GM19240 (cell line): Measurements from ENCODE around the gene SNX25.
A peak's percentile ranks its signal among the peaks of the same experiment; 100 is the strongest.
"Not testable (repeated sequence)": the region's sequence is repeated elsewhere in the genome, so short reads cannot be mapped to it uniquely, and the experiment has no call there.

ENCODE experiments used
- DNase-seq: peaks from one replicate; pipeline ENCODE4 v3.0.0; 2011; ENCODE audit warnings: low spot score; ENCODE audit not compliant: insufficient read length

Gene SNX25

DNA sequence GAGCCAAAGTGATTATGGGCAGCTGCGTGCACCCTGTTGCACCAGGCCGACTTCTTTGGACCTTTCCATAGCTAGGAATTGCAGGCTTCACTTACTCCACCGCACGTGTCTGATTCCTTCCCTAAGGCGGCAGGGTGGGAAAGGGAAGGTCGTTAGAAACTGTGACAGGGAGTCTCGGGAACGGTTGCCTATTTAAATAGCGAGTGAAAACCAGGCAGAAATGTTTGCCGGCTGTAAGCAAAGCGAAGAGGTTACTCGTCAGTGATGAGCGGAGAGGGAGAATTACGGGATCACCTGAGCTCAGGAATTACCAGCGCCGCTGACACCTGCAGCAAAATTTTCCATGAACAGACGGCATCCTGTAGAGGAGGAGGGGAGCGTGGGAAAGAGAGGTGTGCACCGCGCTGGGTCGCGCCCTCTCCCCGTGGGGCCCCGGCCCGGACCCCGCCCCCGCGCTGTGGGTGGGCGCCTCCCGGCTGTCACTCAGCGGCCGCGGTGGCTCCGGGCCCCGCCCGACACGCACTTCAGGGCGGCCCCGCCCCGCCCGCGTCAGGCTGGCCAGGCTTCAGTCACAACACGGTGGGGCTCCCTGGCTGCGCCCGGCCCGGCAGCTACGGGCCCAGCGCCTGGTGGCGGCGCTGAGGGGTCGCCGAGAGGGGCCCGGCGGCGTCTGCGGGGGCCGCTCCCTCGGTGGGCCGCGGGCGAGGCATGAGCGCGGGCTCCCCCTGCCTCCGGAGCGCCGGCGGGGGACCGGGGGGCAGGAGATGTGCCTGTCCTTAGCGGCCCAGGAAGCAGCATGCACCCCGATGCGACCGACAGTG lies at the start of gene SNX25:
SNX25 (plus strand) TSS at position 568 of the 821 bp plus-strand sequence; CDS start at position 797, 229 bp downstream.
- no peak for DNase-seq

DNA sequence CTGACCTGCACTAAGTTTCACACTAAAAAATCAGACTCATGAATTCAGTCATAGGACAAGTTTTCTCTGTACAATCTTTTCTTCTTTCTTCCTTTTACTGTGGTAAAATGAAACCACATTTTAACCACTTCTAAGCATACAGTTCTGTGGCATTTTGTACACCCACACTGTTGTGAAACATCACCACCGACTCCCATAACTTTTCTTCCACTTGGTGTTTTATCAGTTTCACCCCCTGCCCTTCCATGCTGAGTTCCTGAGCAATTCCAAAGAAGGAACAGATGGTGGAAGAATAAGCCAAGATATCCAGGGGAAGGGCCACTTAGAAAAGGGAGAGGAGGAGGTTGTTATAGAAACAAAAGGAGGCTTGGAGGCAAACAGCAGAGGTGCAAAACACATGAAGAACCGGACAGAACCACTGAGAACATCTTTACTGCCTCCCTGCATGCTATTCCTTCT lies 43.8 kb upstream of the SNX25 start:
- DNase-seq: peak; percentile 3

DNA sequence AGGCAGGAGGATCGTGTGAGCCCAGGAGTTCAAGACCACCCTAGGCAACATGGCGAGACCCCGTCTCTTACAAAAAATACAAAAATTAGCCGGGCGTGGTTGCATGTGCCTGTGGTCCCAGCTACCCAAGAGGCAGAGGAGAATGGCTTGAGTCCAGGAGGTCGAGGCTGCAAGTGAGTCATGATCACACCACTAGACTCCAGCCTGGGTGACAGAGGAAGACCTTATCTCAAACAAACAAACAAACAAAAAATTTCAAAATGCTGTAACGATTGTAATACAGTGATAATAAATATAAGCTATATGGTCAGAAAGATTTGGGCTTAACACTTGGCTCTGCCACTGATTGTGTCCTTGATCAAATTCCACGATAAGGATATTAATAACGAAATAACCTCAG lies 42.2 kb upstream of the SNX25 start:
- DNase-seq: no peak

DNA sequence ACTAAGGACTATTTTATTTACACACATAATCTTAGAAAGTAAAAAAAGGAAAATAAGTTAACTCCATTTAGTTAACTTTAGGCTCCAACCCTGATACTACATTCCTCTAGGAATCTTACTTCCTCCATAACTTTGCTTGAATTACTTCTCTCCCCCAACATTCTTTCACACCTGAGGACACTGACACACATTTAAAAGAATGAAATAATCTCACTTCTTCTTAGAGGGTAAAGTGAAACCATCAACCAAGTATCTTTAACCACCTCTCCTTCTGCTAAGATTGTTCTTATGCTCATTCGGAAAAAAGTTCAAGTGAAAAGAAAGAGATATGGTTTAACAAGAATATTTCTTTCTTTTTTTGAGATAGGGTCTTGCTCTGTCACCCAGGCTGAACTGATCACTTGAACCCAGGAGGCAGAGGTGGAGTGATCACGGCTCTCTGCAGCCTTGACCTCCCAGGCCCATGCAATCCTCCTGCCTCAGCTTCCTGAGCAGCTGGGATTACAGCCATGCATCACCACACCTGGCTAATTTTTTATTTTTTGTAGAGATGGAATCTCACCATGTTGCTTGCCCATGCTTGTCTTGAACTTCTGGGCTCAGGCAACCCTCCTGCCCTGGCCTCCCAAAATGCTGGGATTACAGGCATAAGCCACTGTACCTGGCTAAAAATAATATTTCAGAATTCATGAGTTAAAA lies 37.9 kb upstream of the SNX25 start:
- DNase-seq: no peak

DNA sequence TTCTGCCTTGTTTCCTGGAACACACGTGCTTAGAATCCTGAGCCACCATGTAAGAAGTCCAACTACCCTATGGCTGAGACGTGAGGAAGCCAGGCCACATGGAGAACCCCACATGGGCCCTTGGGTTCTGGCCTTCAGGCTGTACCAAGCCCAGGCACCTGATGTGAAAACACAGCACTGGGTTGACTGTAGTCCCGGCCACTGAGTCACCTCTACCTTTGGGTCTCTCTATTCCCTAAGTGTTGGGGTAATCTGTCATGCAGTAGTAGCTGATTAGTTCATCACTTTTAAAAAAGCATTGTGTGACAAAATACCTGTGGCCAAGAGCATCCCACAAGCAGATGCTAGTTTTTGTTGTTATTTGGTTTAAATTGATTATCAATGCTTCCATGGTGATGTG lies 29.9 kb upstream of the SNX25 start:
- DNase-seq: no peak

DNA sequence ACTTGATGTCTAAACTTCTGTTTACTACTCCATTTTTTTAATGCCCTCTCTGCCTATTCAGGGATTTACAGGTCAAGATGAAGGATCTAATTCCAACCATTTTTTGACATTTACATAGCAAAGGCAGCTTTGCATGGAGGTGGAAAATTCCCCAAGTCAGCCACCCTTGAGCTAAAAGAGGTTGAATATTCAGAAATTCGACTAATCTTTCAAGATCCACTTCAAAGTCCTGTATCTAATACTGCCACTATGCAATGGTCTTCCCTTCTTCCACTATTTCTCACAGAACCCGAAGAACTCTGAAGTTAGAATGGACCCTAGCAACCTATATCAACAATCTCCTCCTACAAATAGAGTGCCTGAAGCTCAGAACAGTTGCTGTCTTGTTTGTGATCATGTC lies 27.2 kb upstream of the SNX25 start:
- no peak for DNase-seq

DNA sequence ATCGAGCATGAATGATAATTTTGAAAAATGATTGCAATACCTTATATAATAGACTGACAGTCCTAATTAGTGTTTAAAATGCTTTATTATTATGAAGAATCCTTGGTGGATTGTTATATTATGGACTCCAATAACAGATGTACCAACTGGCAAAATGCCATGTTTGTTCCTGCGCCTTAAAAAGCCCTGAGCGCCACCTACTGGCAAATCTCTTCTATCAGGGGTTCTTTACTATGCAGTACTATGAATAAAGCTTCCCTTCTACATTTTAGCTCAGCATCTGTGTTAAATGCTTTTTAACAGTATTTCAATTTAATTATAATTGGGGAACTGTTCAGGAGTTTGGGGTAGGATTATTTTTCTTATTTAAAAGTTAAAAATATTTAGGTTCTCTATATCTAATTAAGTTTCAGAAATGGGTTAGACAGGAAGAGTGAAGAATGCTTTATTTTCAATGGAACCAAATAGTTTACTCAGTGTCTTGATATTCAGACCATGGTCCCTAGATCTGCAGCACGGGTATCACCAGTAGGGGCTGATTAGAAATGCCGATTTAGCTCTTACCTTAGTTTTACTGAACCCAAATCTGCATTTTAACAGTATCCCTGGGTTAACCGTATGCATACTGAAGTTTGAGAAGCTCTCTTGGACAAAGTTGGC lies 25.6 kb upstream of the SNX25 start:
- DNase-seq: no peak

DNA sequence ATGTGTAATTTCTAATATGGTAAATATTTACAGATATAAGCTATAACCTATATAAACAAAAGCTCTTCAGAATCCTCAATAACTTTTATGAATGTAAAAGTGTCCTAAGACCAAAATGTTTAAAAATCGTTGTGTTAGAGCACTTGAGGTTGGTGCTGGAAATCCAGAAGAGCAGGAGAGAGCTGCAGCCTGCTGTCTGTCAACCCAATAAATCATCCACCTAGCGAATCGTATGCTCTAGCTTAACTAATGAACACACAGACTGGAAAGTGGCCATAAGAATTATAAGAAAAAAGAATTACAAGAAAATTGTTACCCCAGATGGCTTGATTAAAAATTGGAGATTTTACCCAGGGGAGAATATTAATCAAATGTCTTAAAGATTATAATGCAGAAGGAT lies 22.6 kb upstream of the SNX25 start:
- DNase-seq: no peak

DNA sequence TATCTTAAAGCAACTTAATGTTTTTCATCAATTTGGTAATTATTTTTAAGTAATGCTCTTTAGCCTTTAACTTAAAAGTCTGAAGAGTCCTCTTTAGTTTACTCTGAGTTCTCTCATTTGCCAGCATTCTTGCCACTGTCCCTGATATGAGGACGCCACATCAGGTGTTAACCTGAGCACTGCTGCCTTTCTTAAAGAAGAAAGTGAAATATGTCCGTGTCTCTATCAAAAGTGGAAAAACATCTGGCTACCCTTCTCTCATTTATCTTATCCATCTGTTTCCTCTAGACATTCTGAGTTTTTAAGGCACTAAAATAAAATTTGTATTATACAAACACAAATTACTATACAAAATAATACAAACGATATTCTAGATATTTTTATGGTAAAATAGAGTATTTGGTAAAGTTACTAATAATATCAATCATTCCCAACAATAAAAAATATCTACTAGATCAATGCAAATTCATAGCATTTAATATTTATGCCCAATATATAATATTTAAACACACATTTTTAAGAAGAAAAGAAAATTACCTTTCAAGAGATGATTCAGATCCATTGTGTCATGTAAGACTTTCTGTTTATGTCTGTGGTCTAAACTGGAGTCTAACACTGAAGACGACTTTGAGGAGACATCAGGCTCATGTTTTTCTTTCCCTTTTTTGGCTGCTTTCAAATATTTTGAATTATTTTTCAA lies 19.6 kb upstream of the SNX25 start:
- DNase-seq: no peak

DNA sequence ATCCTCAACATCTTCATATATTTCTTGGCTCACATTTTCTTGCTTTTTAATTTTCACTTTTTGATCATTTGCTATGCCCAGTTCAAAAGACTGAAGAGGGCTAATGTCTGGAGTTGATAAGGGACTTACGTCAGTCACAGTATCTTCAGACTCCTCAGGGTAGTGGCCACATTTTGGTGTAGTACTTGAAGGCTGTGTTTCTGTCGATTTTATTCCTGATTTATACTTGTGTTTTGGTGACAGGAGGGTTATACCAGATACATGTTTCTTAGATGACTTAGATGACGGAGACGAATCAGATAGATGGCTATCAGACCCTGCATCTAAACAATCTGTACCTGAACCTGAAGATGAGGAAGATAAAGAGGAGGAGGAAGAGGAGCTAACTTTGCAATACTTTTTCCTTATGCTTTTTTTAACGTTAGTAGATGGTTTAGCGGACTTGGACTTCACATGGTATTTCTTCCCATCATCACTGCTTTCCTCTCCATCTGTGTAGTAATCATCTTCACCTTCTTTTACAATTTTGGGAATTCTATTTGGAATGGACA lies 19.0 kb upstream of the SNX25 start:
- no peak for DNase-seq

DNA sequence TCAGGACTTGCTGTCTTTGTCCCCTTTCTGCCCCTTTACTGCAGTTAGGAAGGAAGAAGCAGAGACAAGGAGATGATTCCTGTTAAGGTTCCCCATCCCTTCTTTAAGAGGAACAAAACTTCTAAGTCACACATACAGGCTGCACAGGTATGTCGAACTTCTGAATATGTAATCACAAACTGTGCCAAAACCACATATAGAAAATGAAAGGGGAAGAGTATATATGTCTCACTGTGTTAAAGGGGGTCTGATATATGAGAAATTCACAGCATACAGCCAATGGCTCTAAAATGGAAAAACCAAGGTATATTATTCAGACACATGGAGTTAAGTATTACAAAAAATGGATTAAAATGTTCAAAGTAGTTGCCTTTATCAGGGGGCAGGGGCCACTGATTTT lies 17.3 kb upstream of the SNX25 start:
- no peak for DNase-seq

DNA sequence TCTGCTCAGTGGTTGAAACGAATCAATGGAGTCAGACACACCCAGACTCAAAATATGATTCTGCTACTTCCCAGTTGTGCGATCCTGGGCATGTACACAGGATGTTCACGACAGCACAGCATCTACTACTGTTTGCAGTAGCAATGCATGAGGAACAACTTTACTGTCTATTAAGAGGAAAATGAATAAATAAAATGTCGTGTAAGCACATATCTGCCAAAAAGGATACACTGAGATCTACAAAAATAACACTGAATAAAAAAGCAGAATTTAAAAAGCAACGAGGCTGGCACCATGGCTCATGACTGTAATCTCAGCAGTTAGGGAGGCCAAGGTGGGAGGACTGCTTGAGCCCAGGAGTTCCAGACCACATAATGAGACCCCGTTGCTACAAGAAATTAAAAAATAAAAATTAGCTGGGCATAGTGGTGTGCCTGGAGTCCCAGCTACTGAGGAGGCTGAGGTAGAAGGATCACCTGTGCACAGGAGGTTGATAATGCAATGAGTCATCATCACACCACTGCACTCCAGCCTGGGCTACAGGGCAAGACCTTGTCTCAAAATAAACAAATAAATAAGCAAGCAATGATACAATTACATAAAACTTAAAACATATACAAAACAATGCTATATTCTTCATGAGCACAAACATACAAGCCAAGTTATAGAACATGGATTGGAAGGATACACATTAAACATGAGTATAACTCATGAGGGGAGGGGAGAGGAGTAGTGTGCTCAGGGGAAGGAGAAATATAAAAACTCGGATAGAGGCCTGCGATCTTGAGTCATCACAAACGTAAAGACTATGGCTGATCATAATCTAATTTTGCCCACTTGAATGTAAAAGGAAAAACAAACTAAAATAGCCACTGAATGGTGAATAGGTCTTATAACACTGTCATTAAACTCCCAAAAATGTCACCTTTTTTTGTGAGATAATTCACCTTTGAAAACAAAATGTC lies 14.2 kb upstream of the SNX25 start:
- no peak for DNase-seq

DNA sequence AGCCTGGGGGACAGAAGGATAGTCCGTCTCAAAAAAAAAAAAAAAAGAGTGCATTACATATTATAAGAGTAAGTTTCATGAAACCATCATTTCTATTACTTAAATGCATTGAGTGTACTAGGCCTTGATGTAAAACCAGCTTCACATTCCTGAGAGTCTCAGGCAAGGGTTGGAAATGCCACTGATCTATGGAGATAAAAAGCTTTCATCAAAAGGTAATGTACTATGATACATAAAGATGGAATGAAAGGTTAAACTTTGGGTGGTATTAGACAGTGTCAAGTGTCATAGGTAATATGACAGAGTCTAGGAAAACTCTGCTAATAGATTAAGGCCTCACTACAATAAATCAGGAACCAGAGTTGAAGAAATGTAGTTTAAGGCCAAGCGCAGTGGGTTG lies 13.0 kb upstream of the SNX25 start:
- no peak for DNase-seq

DNA sequence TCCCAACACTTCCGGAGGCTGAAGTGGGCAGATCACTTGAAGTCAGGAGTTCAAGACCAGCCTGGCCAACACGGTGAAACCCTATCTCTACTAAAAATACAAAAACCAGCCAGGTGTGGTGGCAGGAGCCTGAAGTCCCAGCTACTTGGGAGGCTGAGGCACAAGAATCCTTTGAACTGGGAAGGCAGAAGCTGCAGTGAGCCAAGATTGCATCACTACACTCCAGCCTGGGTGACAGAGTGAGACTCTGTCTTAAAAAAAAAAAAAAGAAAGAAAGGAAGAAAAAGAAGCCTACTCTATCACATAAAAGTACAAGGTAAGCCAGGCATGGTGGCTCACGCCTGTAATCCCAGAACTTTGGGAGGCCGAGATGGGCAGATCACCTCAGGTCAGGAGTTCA lies 11.2 kb upstream of the SNX25 start:
- not testable (repeated sequence) for DNase-seq

DNA sequence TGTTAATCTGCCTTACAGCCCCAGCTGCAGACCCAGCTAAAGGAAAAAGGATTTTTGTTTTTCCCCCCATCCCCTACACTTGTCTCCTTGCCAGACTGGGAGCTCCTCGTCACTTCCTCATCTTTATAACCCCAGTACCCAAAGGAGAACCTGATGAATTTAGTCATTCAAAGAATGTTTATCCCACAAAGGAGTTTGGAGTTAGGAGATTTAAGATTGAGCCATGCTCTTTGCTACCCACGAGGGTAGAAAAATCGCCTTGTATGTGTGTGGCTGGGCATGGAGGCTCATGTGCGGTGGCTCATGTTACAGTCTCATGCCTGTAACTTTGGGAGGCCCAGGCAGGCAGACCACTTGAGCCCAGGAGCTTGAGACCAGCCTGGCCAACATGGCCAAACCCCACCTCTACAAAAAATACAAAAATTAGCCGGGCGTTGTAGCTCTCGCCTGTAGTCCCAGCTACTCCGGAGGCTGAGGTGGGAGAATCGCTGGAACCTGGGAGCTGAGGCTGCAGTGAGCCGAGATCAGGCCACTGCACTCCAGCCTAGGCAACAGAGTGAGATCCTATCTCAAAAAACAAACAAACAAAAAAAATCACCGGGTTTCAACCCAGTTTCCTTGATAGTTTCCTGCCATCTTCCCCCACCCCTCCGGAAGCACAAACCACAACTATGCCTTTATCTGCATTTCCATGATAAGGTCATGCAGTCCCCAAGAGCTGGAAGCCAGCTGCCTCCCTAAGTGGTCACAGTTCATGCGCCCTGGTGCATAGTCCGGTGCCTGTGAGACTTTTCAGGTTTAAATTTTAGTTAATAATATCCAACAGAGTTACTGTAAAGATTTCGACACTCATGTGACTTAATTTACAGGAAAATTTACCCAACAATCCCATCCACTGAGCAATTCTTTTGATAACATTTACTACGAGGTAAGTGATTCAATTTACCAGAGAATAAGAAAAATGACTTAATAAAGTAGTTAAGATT lies 7.1 kb upstream of the SNX25 start:
- DNase-seq: no peak

DNA sequence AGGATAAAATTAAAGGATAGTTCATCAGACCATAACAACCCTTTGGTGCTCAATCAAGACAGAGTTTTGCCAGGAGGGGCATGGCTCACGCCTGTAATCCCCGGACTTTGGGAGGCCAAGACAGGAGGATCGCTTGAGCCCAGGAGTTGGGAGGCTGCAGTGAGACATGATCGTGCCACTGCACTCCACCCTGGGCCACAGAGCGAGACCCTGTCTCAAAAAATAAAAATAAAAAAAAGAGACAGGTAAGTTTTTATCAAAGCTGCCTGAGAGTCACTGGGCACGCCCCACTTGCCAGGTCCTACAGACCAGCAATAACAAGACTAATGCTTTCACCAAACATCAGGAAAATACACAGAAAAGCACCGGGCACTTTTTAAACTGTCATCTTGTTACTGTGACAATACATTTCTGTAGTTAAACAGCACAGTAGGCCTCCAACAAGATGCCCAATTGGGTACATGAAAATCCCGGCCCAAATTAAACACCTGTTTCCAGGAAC lies 6.4 kb upstream of the SNX25 start:
- no peak for DNase-seq

DNA sequence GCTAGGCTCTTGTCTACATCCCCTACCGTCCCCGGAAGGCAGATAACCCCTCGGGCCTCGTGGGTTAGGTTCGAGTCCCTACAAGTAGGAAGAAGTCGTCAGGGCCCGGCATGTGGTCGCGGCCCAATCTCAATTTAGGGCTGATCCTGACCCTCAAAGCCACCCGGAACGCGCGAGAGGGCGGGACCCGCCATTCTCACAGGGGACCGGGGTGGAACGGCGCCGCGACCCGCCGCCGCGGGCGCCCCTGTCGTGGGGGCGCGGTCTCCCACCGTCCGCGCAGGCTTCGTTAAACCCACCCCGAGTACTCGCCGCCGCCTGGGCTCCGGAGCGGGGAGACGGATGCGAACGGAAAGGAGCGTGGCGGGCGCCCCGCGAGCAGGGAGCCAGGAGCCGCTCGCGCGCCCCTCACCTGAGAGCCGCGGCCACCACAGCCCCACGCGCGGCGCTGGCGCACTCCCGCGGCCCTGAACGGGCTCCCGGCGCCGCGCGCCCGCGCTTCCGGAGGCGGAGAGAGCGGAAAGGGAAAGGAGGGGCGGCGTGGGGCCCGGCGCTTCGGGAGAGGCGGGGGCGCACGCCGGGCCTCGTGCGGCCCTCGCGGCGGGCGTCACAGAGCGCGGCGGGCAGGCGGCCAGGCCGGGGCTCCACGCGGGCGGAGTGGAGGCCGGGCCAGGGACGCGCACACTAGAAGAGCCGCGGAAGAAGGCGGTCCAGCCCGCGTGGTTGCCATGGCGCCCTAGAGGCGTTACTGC lies 5.7 kb upstream of the SNX25 start, which contains the start of gene CFAP97:
CFAP97 (minus strand) TSS at position 515 of the 752 bp plus-strand sequence. CDS start 12,804 bp downstream, outside the sequence.
- no peak for DNase-seq
